K562 (cell line): ENCODE data around the gene PRR19. TPM values are rescaled to one million over a fixed set of nuclear protein-coding genes. Genes with fewer than 3 reads are reported as not detected.

Experiments used
- ATAC-seq: fragments of 200-7000 bp; cut with Tn5 transposase; 3 replicates; pipeline ENCODE4 v1.9.1; 2020; ENCODE audit warnings: moderate library complexity
- BruUV-seq: library from RNA; stranded (reverse); fragments of 400-500 nt; replicated peaks from 2 replicates; lab custom pipeline; 2021; lab: Mats Ljungman, UMichigan
- CTCF ChIA-PET: fragments of 300-600 bp; formaldehyde crosslinking; extraction: SDS; loops from one replicate; lab custom pipeline; 2021; ENCODE audit warnings: low intra/inter-chr PET ratio; lab: Yijun Ruan, JAX
- POLR2A ChIA-PET: fragments of 300-600, 350-650 bp; sonication (Branson Sonifier 250); formaldehyde crosslinking; extraction: SDS; loops from one replicate; lab custom pipeline; 2021; ENCODE audit warnings: antibody characterized with exemption, inconsistent platforms; lab: Yijun Ruan, JAX
- DNase-seq, 4 experiments: peaks; one replicate each; pipeline versions ENCODE4 v3.0.0 to v3.0.0-alpha.2; 2011 to 2018; ENCODE audit warnings: low spot score in 3 of 4, mixed read lengths in 3 of 4; ENCODE audit errors: extremely low read depth in 1 of 4
- FAIRE-seq: peaks from 2 replicates; lab custom pipeline; 2011; peaks lifted over from hg19 to GRCh38; lab: Jason Lieb, UNC
- H2AFZ ChIP-seq: 2 replicates; pipeline ENCODE4 v1.6.0; 2011; ENCODE audit warnings: low read depth, low read length, control low read depth, inconsistent platforms
- H3K27ac ChIP-seq: fragments of 200-600 bp; 3 replicates; pipeline ENCODE4 v1.8.0; 2011; ENCODE audit warnings: low read depth, mild to moderate bottlenecking, control low read depth, inconsistent platforms, low read length, moderate library complexity, mixed read lengths; ENCODE audit errors: extremely low read depth
- H3K27me3 ChIP-seq, 2 experiments: fragments of 300-600 bp in 1 of 2; 2 replicates in 1 of 2; 3 replicates in 1 of 2; pipeline versions ENCODE4 v1.6.0 to v1.8.0; 2011; ENCODE audit warnings: inconsistent platforms in 2 of 2, low read length in 2 of 2, mild to moderate bottlenecking in 1 of 2, mixed read lengths in 1 of 2, moderate library complexity in 1 of 2; ENCODE audit not compliant: control insufficient read depth in 2 of 2, insufficient read depth in 2 of 2
- H3K36me3 ChIP-seq: fragments of 300-600 bp; 3 replicates; pipeline ENCODE4 v1.8.0; 2011; ENCODE audit warnings: mild to moderate bottlenecking, low read length, inconsistent platforms; ENCODE audit not compliant: control insufficient read depth, insufficient read depth
- H3K4me1 ChIP-seq, 2 experiments: fragments of 200-600 bp in 1 of 2; replicated peaks in 1 of 2; 2 replicates in 1 of 2; 3 replicates in 1 of 2; pipeline versions ENCODE4 v1.5.1 to v1.8.0; 2011; ENCODE audit warnings: inconsistent platforms in 2 of 2, low read length in 2 of 2, mild to moderate bottlenecking in 1 of 2, mixed read lengths in 1 of 2, moderate library complexity in 1 of 2; ENCODE audit not compliant: control insufficient read depth in 2 of 2, insufficient read depth in 2 of 2
- H3K4me2 ChIP-seq: 2 replicates; pipeline ENCODE4 v1.6.1; 2011; ENCODE audit warnings: low read length, control low read depth, inconsistent platforms, mixed read lengths; ENCODE audit not compliant: insufficient read depth
- H3K4me3 ChIP-seq: fragments of 200-600 bp; sonication (generic), shearing (Covaris generic); 2 replicates; pipeline ENCODE4 v1.5.1; 2016; ENCODE audit warnings: control low read depth, inconsistent platforms
- H3K79me2 ChIP-seq: fragments of 200-600 bp; 3 replicates; pipeline ENCODE4 v1.8.0; 2011; ENCODE audit warnings: low read length, inconsistent platforms; ENCODE audit not compliant: control insufficient read depth, insufficient read depth
- H3K9ac ChIP-seq, 2 experiments: 2 replicates each; pipeline versions ENCODE4 v1.6.0 to v1.6.1; 2011; ENCODE audit warnings: low read depth in 2 of 2, low read length in 2 of 2, control low read depth in 1 of 2, inconsistent platforms in 1 of 2, mild to moderate bottlenecking in 1 of 2, mixed read lengths in 1 of 2; ENCODE audit not compliant: insufficient read depth in 1 of 2
- H3K9me1 ChIP-seq: one replicate; pipeline ENCODE4 v1.6.0; 2011; ENCODE audit warnings: inconsistent platforms, mild to moderate bottlenecking, low read length, moderate library complexity; ENCODE audit not compliant: control insufficient read depth, insufficient read depth
- H3K9me3 ChIP-seq: replicated peaks from 2 replicates; pipeline ENCODE4 v1.5.1; 2011; ENCODE audit warnings: low read depth, low read length, inconsistent platforms; ENCODE audit not compliant: control insufficient read depth, insufficient read depth
- H4K20me1 ChIP-seq: replicated peaks from 2 replicates; pipeline ENCODE4 v1.6.1; 2011; ENCODE audit warnings: low read length, inconsistent platforms, mixed read lengths; ENCODE audit not compliant: control insufficient read depth, insufficient read depth
- NR1H2 ChIP-seq: sonication (generic); formaldehyde crosslinking; IDR thresholded peaks from 2 replicates; pipeline ENCODE4 v1.4.0; 2020; ENCODE audit warnings: mild to moderate bottlenecking, missing genetic modification reagents
- PTBP1 ChIP-seq: fragments of 200-400 bp; formaldehyde crosslinking; IDR thresholded peaks from 2 replicates; pipeline ENCODE4 v1.6.1; 2017; ENCODE audit warnings: low read depth, low read length
- RBM34 ChIP-seq: fragments of 200-400 bp; formaldehyde crosslinking; IDR thresholded peaks from 2 replicates; pipeline ENCODE4 v1.6.1; 2018; ENCODE audit warnings: low read length, borderline replicate concordance; ENCODE audit not compliant: insufficient read depth
- SOX6 ChIP-seq: fragments of 450-650 bp; IDR thresholded peaks from 2 replicates; pipeline ENCODE4 v1.6.1; 2014; ENCODE audit warnings: mild to moderate bottlenecking
- TAF9B ChIP-seq: fragments of 450-650 bp; IDR thresholded peaks from 2 replicates; pipeline ENCODE4 v1.6.1; 2018; ENCODE audit warnings: mild to moderate bottlenecking; ENCODE audit not compliant: partially characterized antibody
- WGBS: fragments of 100-300 bp; shearing (Covaris generic); methylation state at CpG from one replicate; pipeline ENCODE4 v1.1.6; 2016; ENCODE audit warnings: low coverage, mixed read lengths; ENCODE audit not compliant: insufficient coverage; ENCODE audit errors: missing lambda C conversion rate; 5-methylcytosine and 5-hydroxymethylcytosine counted together
- in situ Hi-C: fragments of 300-500 bp; cut with MboI; formaldehyde crosslinking; loops from 4 replicates; pipeline ENCODE4 v1.15.0; 2018; ENCODE audit warnings: inconsistent platforms, mixed read lengths
- intact Hi-C: fragments of 100-400 bp; cut with micrococcal nuclease; formaldehyde crosslinking; loops from 2 replicates; pipeline ENCODE4 v1.14.2; 2022
- polyA plus RNA-seq, 8 experiments: library from polyadenylated mRNA; depleted of rRNA in 4 of 8; stranded (reverse) in 5 of 8; unstranded in 3 of 8; fragments of >200 nt; fragmentation: Nextera tagmentation in 2 of 8; fragmentation: Illumina TruSeq in 1 of 8; extraction: Ambion mirVana in 2 of 8; extraction: Trizol in 1 of 8; gene quantifications; 2 replicates each; pipeline versions ENCODE4 v1.2.1 to v1.2.3, GENCODE V29; 2011 to 2014; ENCODE audit warnings: inconsistent platforms in 1 of 8, missing spikeins in 1 of 8
- total RNA-seq, 7 experiments: library from RNA; depleted of rRNA in 6 of 7; stranded (reverse); fragments of >200 nt in 6 of 7; fragmentation: Illumina TruSeq in 2 of 7; extraction: Trizol in 2 of 7; gene quantifications; 2 replicates each; pipeline versions ENCODE4 v1.2.1 to v1.2.3, GENCODE V29; 2011 to 2021; ENCODE audit warnings: low replicate concordance in 1 of 7
- TF ChIP-seq, protein P1 (sequence below), 3 experiments: IDR thresholded peaks in 2 of 3; conservative IDR thresholded peaks in 1 of 3; 2 replicates each; pipeline ENCODE4 v1.5.1; 2011 to 2012; ENCODE audit warnings: low read length in 3 of 3, mild to moderate bottlenecking in 3 of 3, control low read depth in 2 of 3, improper control_type of control experiment in 1 of 3, inconsistent platforms in 1 of 3, low read depth in 1 of 3, mixed read lengths in 1 of 3, moderate library complexity in 1 of 3; ENCODE audit not compliant: insufficient read depth in 2 of 3

PRR19 gene
- total and polyA plus RNA-seq, 9 of the 15 experiments (the other 6 are each of a cell fraction or from before 2014, with no cell fraction given) = 0.10 to 1.6 (median 0.54) TPM

DNA sequence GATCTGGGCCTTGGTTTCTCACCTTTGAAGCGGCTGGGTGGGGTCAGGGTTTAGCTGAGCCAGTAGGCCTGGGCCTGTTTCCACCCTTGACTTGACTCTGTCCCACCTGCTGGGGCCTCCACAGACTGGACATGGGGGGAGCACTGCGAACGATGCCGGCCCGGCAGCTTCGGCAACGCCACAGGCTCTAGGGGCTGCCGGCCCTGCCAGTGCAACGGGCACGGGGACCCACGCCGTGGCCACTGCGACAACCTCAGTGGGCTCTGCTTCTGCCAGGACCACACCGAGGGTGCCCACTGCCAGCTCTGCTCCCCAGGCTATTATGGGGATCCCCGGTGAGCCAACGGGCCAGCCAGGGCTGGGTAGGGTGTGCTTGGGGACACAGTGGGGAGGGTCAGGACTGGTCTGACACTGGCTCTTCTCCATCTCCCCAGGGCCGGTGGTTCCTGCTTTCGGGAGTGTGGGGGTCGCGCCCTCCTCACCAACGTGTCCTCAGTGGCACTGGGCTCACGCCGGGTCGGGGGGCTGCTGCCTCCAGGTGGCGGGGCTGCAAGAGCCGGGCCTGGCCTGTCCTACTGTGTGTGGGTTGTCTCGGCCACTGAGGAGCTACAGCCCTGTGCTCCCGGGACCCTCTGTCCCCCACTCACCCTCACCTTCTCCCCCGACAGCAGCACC is 51.5 kb downstream of the PRR19 start:
- no TSS peak for BruUV-seq
- intact Hi-C loops = no loop called here
- CTCF ChIA-PET = no interaction called here
- H3K4me2 ChIP-seq = no peak overlapping the region
- no peaks in the 10 kb centered on the region for H4K20me1 ChIP-seq
- no peak for TF ChIP-seq NR1H2
- TF ChIP-seq RBM34 = no peak
- TF ChIP-seq SOX6 = no peak
- TF ChIP-seq, protein P1, sequence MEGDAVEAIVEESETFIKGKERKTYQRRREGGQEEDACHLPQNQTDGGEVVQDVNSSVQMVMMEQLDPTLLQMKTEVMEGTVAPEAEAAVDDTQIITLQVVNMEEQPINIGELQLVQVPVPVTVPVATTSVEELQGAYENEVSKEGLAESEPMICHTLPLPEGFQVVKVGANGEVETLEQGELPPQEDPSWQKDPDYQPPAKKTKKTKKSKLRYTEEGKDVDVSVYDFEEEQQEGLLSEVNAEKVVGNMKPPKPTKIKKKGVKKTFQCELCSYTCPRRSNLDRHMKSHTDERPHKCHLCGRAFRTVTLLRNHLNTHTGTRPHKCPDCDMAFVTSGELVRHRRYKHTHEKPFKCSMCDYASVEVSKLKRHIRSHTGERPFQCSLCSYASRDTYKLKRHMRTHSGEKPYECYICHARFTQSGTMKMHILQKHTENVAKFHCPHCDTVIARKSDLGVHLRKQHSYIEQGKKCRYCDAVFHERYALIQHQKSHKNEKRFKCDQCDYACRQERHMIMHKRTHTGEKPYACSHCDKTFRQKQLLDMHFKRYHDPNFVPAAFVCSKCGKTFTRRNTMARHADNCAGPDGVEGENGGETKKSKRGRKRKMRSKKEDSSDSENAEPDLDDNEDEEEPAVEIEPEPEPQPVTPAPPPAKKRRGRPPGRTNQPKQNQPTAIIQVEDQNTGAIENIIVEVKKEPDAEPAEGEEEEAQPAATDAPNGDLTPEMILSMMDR (IDR thresholded peaks at IDR 0.05 in 2 of 3, conservative IDR thresholded peaks at IDR 0.05 in 1 of 3; ENCODE audit: insufficient read depth in 2 of 3, low read depth in 1 of 3, low read length in 3 of 3) = no peak
- TF ChIP-seq PTBP1 = no peak
- no peak for TF ChIP-seq TAF9B
- TF ChIP-seq, all 486 proteins: peak for 0
- Histone ChIP-seq H3K9ac (no peak overlapping the region), H3K36me3 (peaks cover 4% of the 10 kb centered on the region; the same call in 1 of the 3 replicates), H3K4me3 (no peak overlapping the region), H3K9me1 (no peaks in the 10 kb centered on the region), H3K79me2 (no peaks in the 10 kb centered on the region), H3K9me3 (no peaks in the 10 kb centered on the region), H2AFZ (no peak overlapping the region), H3K4me1 (peaks cover 0 to 35% of the 10 kb centered on the region in 2 experiments; a peak in 2 of 5 replicates), H3K27me3 (no peaks in the 10 kb centered on the region), H3K27ac (no peak overlapping the region)
- in situ Hi-C loops = no loop called here
- no peak for ATAC-seq
- no peak for FAIRE-seq
- POLR2A ChIA-PET = interaction anchor here (0.5 to 1.1 kb wide), 7 partner anchors 26 to 500 kb away, joined by 3 to 8 read pairs (median 3); partner anchors contain the start of gene GSK3A
- no peak for DNase-seq
- WGBS = 75% methylated on average over 20 of the region's 29 CpGs
